DND-41 (cell line): ENCODE results near the gene VWA8.

ENCODE experiments used
- EZH2 ChIP-seq: IDR thresholded peaks from 3 replicates; pipeline ENCODE4 v1.6.1; 2012; ENCODE audit warnings: borderline replicate concordance, low read depth, mild to moderate bottlenecking, moderate library complexity, low read length, inconsistent platforms; ENCODE audit not compliant: severe bottlenecking
- TF ChIP-seq, protein P1 (sequence below): IDR thresholded peaks from 2 replicates; pipeline ENCODE4 v1.5.1; 2012; ENCODE audit warnings: borderline replicate concordance, low read length, moderate library complexity, mild to moderate bottlenecking; ENCODE audit not compliant: poor library complexity, severe bottlenecking; ENCODE audit errors: extremely low read depth

DNA sequence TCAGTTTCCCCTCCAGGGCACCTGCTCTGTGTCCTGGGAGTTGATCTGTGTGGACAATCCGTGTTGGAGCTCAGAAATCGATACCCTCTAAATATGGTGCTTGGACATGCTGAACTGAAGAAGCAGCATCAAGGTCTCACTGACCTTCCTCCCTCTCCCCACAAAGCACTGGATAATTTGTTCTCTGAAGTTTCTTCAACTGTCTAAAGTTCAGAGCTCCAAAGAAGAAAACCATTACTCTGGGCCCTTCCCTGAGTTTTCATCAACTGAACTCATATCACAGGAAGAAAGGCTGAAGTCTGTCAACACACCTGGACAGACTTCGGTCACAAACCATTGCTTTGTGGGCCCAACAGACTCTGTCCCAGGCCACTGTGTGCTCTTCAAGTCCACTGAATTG is 371.5 kb downstream of the VWA8 start:
- TF ChIP-seq, protein P1, sequence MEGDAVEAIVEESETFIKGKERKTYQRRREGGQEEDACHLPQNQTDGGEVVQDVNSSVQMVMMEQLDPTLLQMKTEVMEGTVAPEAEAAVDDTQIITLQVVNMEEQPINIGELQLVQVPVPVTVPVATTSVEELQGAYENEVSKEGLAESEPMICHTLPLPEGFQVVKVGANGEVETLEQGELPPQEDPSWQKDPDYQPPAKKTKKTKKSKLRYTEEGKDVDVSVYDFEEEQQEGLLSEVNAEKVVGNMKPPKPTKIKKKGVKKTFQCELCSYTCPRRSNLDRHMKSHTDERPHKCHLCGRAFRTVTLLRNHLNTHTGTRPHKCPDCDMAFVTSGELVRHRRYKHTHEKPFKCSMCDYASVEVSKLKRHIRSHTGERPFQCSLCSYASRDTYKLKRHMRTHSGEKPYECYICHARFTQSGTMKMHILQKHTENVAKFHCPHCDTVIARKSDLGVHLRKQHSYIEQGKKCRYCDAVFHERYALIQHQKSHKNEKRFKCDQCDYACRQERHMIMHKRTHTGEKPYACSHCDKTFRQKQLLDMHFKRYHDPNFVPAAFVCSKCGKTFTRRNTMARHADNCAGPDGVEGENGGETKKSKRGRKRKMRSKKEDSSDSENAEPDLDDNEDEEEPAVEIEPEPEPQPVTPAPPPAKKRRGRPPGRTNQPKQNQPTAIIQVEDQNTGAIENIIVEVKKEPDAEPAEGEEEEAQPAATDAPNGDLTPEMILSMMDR = no peak
- TF ChIP-seq EZH2 = no peak
